GM21515 (cell line): ENCODE measurements around the gene VPS11.

ENCODE experiments used
- ATAC-seq: cut with Tn5 transposase; IDR thresholded peaks from one replicate; pipeline ENCODE4 v1.9.1; 2021; ENCODE audit not compliant: unreplicated experiment

The VPS11 gene

GRCh38 chr11:119118227-119118626 lies 50.6 kb downstream of the VPS11 start:
- ATAC-seq, result no peak

- no peak for ATAC-seq
These were observed 51.3 kb downstream of the VPS11 start for GRCh38 chr11:119118946-119119345.

DNA sequence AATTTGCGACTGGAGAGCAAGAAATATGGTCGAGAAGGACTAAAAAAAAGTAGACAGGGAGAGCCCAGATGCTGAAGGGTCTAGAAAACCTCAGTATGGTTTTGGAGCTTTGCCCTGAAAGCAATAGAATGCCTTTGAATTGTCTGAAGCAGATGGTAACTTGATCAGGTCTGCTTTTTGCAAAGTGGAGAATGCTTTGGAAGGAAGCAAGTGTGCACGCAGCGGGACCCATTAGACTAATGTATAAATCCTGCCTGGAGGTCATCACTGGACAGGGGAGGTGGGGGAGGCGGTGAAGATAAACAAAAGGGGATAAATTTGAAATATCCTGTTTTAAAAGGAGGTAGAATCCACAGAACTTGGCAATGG lies 53.0 kb downstream of the VPS11 start:
- no peak for ATAC-seq

DNA sequence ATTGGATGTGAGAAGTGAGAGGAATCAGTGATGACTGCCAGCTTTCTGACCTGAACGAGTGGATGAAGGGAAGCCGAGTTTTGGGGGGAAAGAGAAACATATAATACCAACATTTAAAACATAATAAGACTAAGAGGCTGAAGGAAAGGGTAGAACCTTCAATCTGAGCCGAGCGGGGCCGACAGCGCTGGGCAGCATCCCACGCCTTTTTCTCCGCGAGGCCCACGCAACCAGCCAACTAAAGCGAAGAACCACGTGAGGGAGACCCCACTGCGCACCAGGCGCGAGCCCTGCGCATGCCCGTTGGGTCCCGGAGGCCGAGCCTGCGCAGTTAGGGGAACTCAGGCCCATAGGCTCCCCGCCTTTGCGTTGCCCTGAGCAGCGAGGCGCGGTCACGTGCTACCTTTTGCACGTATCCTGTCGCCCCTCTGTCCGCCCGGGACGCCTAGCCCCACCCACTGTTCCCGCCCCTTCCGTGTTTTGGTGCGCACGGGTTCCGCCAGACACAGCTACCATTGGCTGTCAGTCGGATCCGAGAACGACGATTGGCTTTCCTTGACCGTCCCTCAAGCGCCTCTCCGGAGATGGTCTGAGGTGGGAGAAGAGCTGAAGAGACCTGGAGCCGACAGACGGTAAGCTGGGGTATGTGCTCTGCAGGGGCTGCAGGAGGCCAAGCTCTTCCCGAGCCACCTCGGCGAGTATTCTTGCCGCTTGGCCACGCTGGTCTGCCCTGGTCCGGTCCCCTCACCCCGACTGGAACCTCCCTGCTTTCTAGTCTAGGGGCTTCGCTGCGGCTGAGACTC lies 53.6 kb downstream of the VPS11 start, which contains the start of gene HINFP:
Gene HINFP, plus strand, starts transcription at position 573 of the 803 bp plus-strand sequence. CDS start 5,365 bp downstream, outside the sequence.
- ATAC-seq, result peak; percentile 94

DNA sequence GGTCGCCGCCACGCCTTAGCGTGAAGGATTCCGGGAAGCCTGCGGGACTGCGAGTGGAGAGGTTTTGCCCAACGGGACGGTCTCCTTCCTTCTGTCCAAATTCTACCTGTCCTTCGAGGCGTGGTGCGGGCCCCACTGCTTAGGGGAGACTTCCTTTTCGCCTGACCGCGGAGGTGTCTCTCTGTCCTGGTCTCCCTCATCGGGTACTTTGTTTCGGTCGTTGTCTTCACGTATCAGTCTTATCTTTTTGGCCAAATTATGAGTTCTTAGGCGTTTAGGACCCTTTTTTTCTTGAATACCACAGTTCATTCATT lies 54.1 kb downstream of the VPS11 start:
- no peak for ATAC-seq

DNA sequence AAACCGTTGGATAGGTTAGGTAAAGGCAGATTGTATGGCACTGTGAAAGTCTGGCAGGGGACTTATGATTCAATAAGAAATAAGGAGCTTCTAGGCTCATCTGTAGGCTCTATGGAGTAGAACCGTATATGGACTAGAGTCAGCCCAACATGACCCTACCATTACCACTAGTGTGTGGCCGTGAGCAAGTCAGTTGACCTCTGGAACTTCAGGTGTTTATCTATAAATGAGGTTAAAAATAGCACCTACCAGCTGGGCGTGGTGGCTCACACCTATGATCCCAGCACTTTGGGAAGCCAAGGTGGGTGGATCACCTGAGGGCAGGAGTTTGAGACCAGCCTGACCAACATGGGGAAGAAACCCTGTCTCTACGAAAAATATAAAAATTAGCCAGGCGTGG lies 58.2 kb downstream of the VPS11 start:
- no peak for ATAC-seq

DNA sequence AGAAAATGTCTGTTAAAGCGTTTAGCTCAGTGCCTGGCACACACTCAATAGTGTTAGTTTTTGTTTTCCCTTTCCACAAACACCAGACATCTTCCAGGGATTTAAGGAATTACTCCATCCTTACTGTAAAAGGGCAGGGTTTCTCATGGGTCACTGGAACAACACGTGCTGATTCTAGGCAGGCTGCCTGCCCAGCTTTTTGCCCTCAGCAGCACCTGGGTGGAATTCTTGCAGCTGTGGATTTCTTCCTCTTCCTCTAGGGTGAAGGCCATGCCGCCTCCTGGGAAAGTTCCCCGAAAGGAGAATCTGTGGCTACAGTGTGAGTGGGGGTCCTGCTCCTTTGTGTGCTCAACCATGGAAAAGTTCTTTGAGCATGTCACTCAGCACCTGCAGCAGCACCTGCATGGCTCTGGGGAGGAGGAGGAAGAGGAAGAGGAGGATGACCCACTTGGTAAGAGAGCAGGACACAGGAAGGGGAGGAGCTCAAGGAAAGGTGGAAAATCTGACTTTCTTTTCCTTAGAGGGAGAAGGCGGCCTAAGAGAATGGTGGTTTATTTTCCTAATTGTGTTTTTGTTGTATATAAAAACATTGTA lies 59.2 kb downstream of the VPS11 start:
- no peak for ATAC-seq

- ATAC-seq, result no peak
These were observed 63.0 kb downstream of the VPS11 start for GRCh38 chr11:119130662-119131061.
